Epithelial cell of proximal tubule (primary cell): Measurements from ENCODE around the gene GAREM2. TPM values are rescaled to one million over a fixed set of nuclear protein-coding genes. Genes with fewer than 3 reads are reported as not detected.

ENCODE experiments used
- DNase-seq: peaks from one replicate; pipeline ENCODE4 v3.0.0-alpha.2; 2011; ENCODE audit warnings: low read depth
- H3K4me3 ChIP-seq: 2 replicates; pipeline ENCODE4 v1.5.1; 2011; ENCODE audit warnings: low read depth, mild to moderate bottlenecking, low read length
- total RNA-seq: library from RNA; depleted of rRNA; stranded (reverse); fragments of >200 nt; gene quantifications from 2 replicates; pipeline ENCODE4 v1.2.3, GENCODE V29; 2015
- TF ChIP-seq, protein P1 (sequence below): conservative IDR thresholded peaks from 2 replicates; pipeline ENCODE4 v1.5.1; 2012; ENCODE audit warnings: low read depth, mild to moderate bottlenecking, low read length

The GAREM2 gene
- total RNA-seq, 1 donor from 2014 or later, result 1.9 TPM

DNA sequence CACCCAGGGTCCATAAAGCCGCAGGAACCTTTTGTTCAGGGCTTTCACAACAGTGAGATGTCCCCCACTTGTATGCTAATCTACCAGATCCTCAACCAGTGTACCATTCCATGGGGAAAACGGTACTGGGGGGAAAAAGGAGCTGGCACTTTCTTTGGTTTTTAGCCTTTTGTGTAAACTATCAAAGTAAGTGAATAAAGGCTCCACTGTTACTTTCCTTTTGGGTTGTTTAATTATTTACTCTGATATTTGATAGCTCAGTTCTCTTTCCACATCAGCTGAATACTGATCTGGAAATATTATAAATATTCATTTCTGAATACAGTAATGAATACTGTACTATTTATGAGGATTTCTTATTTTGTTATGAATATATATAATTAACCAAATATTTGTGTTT lies 51.2 kb downstream of the GAREM2 start:
- TF ChIP-seq, protein P1, sequence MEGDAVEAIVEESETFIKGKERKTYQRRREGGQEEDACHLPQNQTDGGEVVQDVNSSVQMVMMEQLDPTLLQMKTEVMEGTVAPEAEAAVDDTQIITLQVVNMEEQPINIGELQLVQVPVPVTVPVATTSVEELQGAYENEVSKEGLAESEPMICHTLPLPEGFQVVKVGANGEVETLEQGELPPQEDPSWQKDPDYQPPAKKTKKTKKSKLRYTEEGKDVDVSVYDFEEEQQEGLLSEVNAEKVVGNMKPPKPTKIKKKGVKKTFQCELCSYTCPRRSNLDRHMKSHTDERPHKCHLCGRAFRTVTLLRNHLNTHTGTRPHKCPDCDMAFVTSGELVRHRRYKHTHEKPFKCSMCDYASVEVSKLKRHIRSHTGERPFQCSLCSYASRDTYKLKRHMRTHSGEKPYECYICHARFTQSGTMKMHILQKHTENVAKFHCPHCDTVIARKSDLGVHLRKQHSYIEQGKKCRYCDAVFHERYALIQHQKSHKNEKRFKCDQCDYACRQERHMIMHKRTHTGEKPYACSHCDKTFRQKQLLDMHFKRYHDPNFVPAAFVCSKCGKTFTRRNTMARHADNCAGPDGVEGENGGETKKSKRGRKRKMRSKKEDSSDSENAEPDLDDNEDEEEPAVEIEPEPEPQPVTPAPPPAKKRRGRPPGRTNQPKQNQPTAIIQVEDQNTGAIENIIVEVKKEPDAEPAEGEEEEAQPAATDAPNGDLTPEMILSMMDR, result no peak
- DNase-seq, result no peak
- H3K4me3 ChIP-seq, result no peak overlapping the region

DNA sequence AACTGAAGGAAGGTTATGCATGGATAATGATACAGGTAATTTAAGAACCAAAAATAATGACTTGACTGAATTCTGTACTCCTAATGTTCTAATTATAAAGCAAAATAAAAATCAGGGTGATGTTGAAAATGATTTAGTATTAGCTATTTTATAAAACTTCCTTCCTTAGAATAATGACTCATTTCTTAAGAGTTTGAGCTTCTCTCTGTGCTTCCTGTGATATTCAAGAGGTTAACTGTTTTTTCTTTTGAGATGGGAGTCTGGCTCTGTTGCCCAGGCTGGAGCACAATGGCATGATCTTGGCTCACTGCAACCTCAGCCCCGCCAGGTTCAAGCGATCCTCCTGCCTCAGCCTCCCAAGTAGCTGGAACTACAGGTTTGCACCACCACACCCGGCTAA lies 56.7 kb downstream of the GAREM2 start:
- H3K4me3 ChIP-seq, result no peak overlapping the region
- TF ChIP-seq, protein P1, result no peak
- DNase-seq, result no peak

DNA sequence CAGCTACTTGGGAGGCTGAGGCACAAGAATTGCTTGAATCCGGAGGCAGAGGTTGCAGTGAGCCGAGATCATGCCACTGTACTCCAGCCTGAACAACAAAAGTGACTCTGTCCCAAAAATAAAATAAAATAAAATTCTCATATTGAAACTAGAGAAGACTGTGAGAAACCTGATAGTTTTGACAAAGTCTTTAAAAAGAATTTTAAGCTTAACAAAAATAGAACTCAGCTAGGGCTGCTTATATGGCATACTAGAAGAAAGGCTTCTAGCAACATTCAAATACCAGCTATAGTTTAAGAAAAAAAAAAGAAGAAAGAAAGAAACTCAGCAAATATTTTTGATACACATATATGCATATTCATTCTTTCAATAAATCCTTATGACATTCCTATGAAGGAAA lies 57.9 kb downstream of the GAREM2 start:
- TF ChIP-seq, protein P1, result no peak
- DNase-seq, result no peak
- no peak overlapping the region for H3K4me3 ChIP-seq

DNA sequence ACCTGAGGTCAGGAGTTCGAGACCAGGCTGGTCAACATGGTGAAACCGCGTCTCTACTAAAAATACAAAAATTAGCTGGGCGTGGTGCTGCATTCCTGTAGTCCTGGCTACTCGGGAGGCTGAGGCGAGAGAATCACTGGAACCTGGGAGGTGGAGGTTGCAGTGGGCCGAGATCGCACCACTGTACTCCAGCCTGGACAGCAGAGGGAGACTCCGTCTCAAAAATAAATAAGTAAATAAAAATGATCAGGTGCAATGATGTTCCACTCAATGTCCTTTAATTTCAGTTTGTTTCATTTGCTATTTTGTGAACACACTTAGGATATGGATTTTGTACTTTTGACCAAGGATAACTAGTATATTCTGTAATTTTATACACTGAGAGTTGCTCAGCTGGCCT lies 62.2 kb downstream of the GAREM2 start:
- DNase-seq, result no peak
- no peak overlapping the region for H3K4me3 ChIP-seq
- TF ChIP-seq, protein P1, result peak; percentile 30

DNA sequence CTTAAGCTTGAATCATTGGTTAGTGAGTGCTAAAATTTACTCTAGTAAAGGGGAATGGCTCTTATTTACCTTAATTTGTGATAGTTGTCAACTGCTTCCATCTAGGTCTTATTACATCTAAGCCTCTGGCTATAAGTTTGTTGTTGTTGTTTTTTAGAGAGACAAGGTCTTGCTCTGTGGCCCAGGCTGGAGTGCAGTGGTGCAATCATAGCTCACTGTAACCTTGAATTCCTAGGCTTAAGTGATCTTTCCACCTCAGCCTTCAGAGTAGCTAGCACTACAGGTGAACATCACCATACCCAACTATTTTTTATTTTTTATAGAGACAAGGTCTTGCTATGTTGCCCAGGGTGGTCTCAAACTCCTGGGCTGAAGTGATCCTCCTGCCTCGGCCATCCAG lies 65.0 kb downstream of the GAREM2 start:
- no peak overlapping the region for H3K4me3 ChIP-seq
- no peak for DNase-seq
- TF ChIP-seq, protein P1, result no peak

DNA sequence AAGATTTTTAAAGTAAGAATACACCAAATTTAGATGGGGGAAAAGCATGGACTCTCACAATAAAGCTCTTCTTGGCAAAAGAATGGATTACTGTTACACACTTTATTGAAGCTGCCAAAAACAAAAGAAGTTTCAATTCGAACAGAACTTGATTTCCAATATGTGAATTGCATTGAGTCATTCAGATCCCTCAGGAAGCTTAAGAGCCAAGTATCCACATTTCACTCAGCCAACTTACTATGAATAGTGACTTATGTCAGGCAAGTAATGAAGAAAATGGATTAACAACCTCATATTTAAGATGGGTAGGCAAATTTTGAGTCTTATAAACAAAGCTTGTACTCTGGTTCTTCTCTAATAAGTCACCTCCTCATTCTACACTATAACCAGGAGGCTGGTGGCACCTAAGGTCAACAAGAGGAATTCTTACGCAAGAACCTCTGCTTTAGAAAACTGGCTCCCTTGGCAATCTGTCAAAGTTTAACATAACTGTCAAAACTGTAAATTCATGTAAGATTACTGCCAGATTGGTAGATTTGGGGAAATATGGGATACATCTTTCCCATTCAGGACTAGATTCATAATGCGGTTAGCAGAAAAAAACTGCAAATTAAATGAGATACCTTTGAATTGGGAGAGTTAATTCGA lies 65.5 kb downstream of the GAREM2 start:
- no peak for DNase-seq
- H3K4me3 ChIP-seq, result no peak overlapping the region
- TF ChIP-seq, protein P1, result no peak

Other genes with a start within 250 kb of the GAREM2 start
- 26.3 and 30.1 TPM in 2 replicates for gene KIF3C, start 190.6 kb upstream of the GAREM2 start, total RNA-seq
- 90.4 and 154 TPM in 2 replicates for gene RAB10, start 139.0 kb upstream of the GAREM2 start, total RNA-seq
- gene HADHA, start 71.5 kb downstream of the GAREM2 start, total RNA-seq, result 89.0 and 105 TPM in 2 replicates
- gene HADHB, start 71.9 kb downstream of the GAREM2 start, total RNA-seq, result 71.1 and 77.8 TPM in 2 replicates
- 19.3 and 27.1 TPM in 2 replicates for gene SELENOI, start 173.1 kb downstream of the GAREM2 start, total RNA-seq
- 0.69 TPM in 1 of 2 replicates, not detected in the other for gene ADGRF3, start 173.7 kb downstream of the GAREM2 start, total RNA-seq
- not detected in 2 replicates for gene DRC1, start 228.8 kb downstream of the GAREM2 start, total RNA-seq